Spleen (tissue), 7 donors: ENCODE measurements around the gene GGNBP2.

Source experiments
- POLR2AphosphoS5 ChIP-seq, 3 donors: sonication (generic); formaldehyde crosslinking; IDR thresholded peaks; one replicate each; pipeline ENCODE4 v1.5.1; 2017; ENCODE audit warnings: antibody characterized with exemption in 3 of 3
- TF ChIP-seq, protein P1 (sequence below), 11 experiments: fragments of 200-600 bp in 7 of 11; fragments of 450-650 bp in 4 of 11; sonication (generic) in 4 of 11; IDR thresholded peaks in 8 of 11; conservative IDR thresholded peaks in 3 of 11; 1 replicate in 7 of 11; 2 replicates in 4 of 11; pipeline versions ENCODE4 v1.4.0 to v1.8.0; 2016 to 2021; ENCODE audit warnings: antibody characterized with exemption in 11 of 11, inconsistent platforms in 4 of 11, mild to moderate bottlenecking in 1 of 11
- donor health status: DM: no; HTN: no; CAD: no; lungs with moderate emphysema.
- donor health status: DM: no; HTN: no; CAD: no.
- donor health status: DM: no; HTN: no; CAD: no.

DNA sequence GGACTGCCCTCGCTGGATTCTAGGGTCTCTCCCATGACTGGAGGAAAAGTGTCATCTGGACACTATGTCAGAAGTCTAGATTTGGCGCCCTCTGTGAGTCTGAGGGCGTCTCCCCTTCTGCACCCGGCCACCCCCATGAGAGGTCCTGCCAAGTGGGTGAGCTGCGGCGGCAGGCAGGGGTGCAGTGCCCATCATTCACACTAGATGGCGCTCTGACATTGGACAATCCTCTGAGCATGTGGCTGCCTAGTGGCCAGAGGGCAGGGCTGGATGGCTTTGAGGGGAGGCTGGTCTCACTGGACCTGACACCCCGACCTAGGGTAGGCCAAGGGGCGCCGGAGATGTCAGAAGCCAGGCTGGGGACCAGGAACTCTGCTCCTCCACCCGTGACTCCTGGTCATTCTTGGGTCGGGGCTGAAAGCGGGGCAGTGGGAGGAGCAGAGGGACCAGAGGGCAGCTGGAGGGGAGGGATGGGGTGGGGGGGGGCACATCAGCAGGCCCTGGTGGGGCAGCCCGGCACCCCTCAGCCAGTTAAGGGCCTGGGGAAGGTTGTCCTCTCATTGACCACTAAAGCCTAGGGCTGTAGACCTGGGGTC is 84.6 kb downstream of the GGNBP2 start:
- TF ChIP-seq, protein P1, sequence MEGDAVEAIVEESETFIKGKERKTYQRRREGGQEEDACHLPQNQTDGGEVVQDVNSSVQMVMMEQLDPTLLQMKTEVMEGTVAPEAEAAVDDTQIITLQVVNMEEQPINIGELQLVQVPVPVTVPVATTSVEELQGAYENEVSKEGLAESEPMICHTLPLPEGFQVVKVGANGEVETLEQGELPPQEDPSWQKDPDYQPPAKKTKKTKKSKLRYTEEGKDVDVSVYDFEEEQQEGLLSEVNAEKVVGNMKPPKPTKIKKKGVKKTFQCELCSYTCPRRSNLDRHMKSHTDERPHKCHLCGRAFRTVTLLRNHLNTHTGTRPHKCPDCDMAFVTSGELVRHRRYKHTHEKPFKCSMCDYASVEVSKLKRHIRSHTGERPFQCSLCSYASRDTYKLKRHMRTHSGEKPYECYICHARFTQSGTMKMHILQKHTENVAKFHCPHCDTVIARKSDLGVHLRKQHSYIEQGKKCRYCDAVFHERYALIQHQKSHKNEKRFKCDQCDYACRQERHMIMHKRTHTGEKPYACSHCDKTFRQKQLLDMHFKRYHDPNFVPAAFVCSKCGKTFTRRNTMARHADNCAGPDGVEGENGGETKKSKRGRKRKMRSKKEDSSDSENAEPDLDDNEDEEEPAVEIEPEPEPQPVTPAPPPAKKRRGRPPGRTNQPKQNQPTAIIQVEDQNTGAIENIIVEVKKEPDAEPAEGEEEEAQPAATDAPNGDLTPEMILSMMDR (IDR thresholded peaks at IDR 0.05 in 8 of 11, conservative IDR thresholded peaks at IDR 0.05 in 3 of 11), result peak; percentile 97 to 99 (median 98)
- TF ChIP-seq POLR2AphosphoS5 (IDR thresholded peaks at IDR 0.05), result peak; percentile 25 to 46 (median 27)
